HG03469 (cell line): ENCODE data around the gene PSTK.
A peak's percentile ranks its signal among the peaks of the same experiment; 100 is the strongest.

Source experiments
- ATAC-seq: cut with Tn5 transposase; IDR thresholded peaks from one replicate; pipeline ENCODE4 v1.9.1; 2021; ENCODE audit warnings: mild to moderate bottlenecking, moderate library complexity, moderate number of reproducible peaks; ENCODE audit not compliant: unreplicated experiment

PSTK gene

GRCh38 chr10:122992031-122992585 is 11.9 kb downstream of the PSTK start:
- ATAC-seq = no peak

- no peak for ATAC-seq
Observed at GRCh38 chr10:122993797-122994336, 13.7 kb downstream of the PSTK start.

- ATAC-seq = no peak
Observed at GRCh38 chr10:122995936-122996335, 15.7 kb downstream of the PSTK start.

GRCh38 chr10:122997864-122998263 is 17.7 kb downstream of the PSTK start:
- no peak for ATAC-seq

GRCh38 chr10:122998360-122998917 is 18.2 kb downstream of the PSTK start:
- ATAC-seq = no peak

- ATAC-seq = no peak
Observed at GRCh38 chr10:122998934-122999333, 18.7 kb downstream of the PSTK start.

GRCh38 chr10:122999347-122999746 is 19.1 kb downstream of the PSTK start:
- no peak for ATAC-seq

- ATAC-seq = no peak
Observed at GRCh38 chr10:123000155-123000554, 20.0 kb downstream of the PSTK start.

GRCh38 chr10:123001370-123001769 is 21.2 kb downstream of the PSTK start:
- ATAC-seq = no peak

- ATAC-seq = no peak
Observed at GRCh38 chr10:123004298-123004697, 24.1 kb downstream of the PSTK start.

- ATAC-seq = no peak
Observed at GRCh38 chr10:123007558-123008354, 27.6 kb downstream of the PSTK start.

GRCh38 chr10:123008355-123009104 is 28.3 kb downstream of the PSTK start, which contains the start of the genes ACADSB and IKZF5:
Gene ACADSB (plus strand): TSS chr10:123009006. CDS start chr10:123009030, 24 bp downstream.
Gene IKZF5 (minus strand): TSS chr10:123008795. CDS start chr10:122998625, 10,170 bp downstream.
- ATAC-seq = peak; percentile 77

- ATAC-seq = no peak
Observed at GRCh38 chr10:123009105-123009820, 29.1 kb downstream of the PSTK start.

GRCh38 chr10:123011987-123012386 is 31.8 kb downstream of the PSTK start:
- ATAC-seq = no peak

- ATAC-seq = no peak
Observed at GRCh38 chr10:123013456-123014419, 33.5 kb downstream of the PSTK start.

- ATAC-seq = no peak
Observed at GRCh38 chr10:123014772-123015171, 34.6 kb downstream of the PSTK start.

GRCh38 chr10:123016228-123016627 is 36.0 kb downstream of the PSTK start:
- no peak for ATAC-seq

- no peak for ATAC-seq
Observed at GRCh38 chr10:123017421-123018165, 37.4 kb downstream of the PSTK start.

- no peak for ATAC-seq
Observed at GRCh38 chr10:123018531-123018930, 38.3 kb downstream of the PSTK start.
